Midbrain (tissue), 1 donor: ENCODE results near the gene STAB1.

Experiments used
- DNase-seq: peaks from one replicate; lab custom pipeline; 2025; lab: John Stamatoyannopoulos, UW

Gene STAB1

GRCh38 chr3:52504977-52505376 lies 9.8 kb downstream of the STAB1 start:
- DNase-seq = no peak

- DNase-seq = no peak
Measured at GRCh38 chr3:52506266-52506966, 11.3 kb downstream of the STAB1 start.

- no peak for DNase-seq
Measured at GRCh38 chr3:52507359-52507758, 12.2 kb downstream of the STAB1 start.

GRCh38 chr3:52509753-52510328 lies 14.7 kb downstream of the STAB1 start:
- no peak for DNase-seq

GRCh38 chr3:52511509-52511908 lies 16.4 kb downstream of the STAB1 start:
- DNase-seq = no peak

- DNase-seq = no peak
Measured at GRCh38 chr3:52512105-52512504, 17.0 kb downstream of the STAB1 start.

- DNase-seq = no peak
Measured at GRCh38 chr3:52512727-52513126, 17.6 kb downstream of the STAB1 start.

- DNase-seq = no peak
Measured at GRCh38 chr3:52513281-52513680, 18.1 kb downstream of the STAB1 start.

- no peak for DNase-seq
Measured at GRCh38 chr3:52514576-52514975, 19.4 kb downstream of the STAB1 start.

- DNase-seq = no peak
Measured at GRCh38 chr3:52515192-52515591, 20.1 kb downstream of the STAB1 start.

- DNase-seq = no peak
Measured at GRCh38 chr3:52516509-52517195, 21.5 kb downstream of the STAB1 start.

GRCh38 chr3:52517796-52518722 lies 22.9 kb downstream of the STAB1 start:
- DNase-seq = no peak

GRCh38 chr3:52518723-52519444 lies 23.7 kb downstream of the STAB1 start:
- no peak for DNase-seq

- no peak for DNase-seq
Measured at GRCh38 chr3:52519445-52520140, 24.5 kb downstream of the STAB1 start.

GRCh38 chr3:52520141-52520667 lies 25.1 kb downstream of the STAB1 start:
- no peak for DNase-seq

- no peak for DNase-seq
Measured at GRCh38 chr3:52520716-52521487, 25.8 kb downstream of the STAB1 start.

- no peak for DNase-seq
Measured at GRCh38 chr3:52521488-52521824, 26.3 kb downstream of the STAB1 start.

GRCh38 chr3:52521881-52522650 lies 26.9 kb downstream of the STAB1 start:
- no peak for DNase-seq

- DNase-seq = no peak
Measured at GRCh38 chr3:52522651-52523251, 27.6 kb downstream of the STAB1 start.
